Activated T-helper 17 cell treated with anti-CD3 and anti-CD28 coated beads, Interleukin-2, amount 50 U/mL, for 72 hours (primary cell): ENCODE data around the gene TJP1. TPM values are rescaled to one million over a fixed set of nuclear protein-coding genes. Genes with fewer than 3 reads are reported as not detected.
"Not testable (repeated sequence)": the region's sequence is repeated elsewhere in the genome, so short reads cannot be mapped to it uniquely, and the experiment has no call there.

ENCODE experiments used
- ATAC-seq: fragments of 150-1000 bp; cut with Tn5 transposase; replicated peaks from 2 replicates; pipeline ENCODE4 v1.10.0; 2021; ENCODE audit warnings: mild to moderate bottlenecking, moderate library complexity
- H3K27ac Mint-ChIP-seq: one replicate; pipeline ENCODE4 v1.8.0; 2022; ENCODE audit warnings: mixed read lengths
- H3K27me3 Mint-ChIP-seq: one replicate; pipeline ENCODE4 v1.8.0; 2022; ENCODE audit warnings: mixed read lengths
- H3K36me3 Mint-ChIP-seq: one replicate; pipeline ENCODE4 v1.8.0; 2022; ENCODE audit warnings: low read depth, mild to moderate bottlenecking, mixed read lengths
- H3K4me1 Mint-ChIP-seq: one replicate; pipeline ENCODE4 v1.8.0; 2022; ENCODE audit warnings: mixed read lengths
- H3K4me3 Mint-ChIP-seq: one replicate; pipeline ENCODE4 v1.8.0; 2022; ENCODE audit warnings: mild to moderate bottlenecking, mixed read lengths
- H3K9me3 Mint-ChIP-seq: one replicate; pipeline ENCODE4 v1.8.0; 2022; ENCODE audit warnings: mixed read lengths
- total RNA-seq, 2 donors: library from RNA; stranded (reverse); gene quantifications; one replicate each; pipeline ENCODE4 v1.2.3, GENCODE V29; 2022

Gene TJP1
- total RNA-seq, 2 donors from 2014 or later: not detected

DNA sequence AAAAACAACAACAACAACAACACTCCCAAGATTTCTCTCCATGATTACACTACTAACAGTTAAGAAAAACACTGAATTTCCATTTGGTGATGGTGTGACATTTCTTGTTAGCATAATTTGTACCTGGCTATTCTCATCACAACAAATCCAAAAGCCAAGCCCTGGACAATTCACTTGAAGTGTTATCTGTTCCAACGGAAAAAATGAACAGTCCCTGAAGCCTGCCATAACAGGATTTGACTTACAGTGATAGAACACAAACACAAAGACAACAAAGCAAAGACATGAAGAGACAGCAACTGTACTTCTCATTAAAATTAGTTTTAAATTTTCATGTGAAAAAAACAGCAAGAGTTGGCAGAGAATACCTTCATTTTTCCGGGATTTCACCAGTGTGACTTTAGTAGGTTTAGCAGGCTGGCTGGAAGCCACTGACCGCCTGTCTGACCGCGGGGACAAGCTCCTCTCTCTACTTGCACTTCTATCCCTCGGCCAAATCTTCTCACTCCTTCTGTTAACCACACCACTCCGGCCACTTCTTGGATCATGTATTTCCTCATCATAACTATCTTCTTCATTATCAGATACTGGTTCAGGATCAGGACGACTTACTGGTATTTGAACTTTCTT, 56.3 kb downstream of the TJP1 start:
- Mint-ChIP-seq H3K27ac (no peak overlapping the region), H3K36me3 (no peaks in the 10 kb centered on the region), H3K4me1 (no peaks in the 10 kb centered on the region), H3K27me3 (peaks cover 26% of the 10 kb centered on the region), H3K9me3 (no peaks in the 10 kb centered on the region), H3K4me3 (no peak overlapping the region)
- ATAC-seq: no peak

DNA sequence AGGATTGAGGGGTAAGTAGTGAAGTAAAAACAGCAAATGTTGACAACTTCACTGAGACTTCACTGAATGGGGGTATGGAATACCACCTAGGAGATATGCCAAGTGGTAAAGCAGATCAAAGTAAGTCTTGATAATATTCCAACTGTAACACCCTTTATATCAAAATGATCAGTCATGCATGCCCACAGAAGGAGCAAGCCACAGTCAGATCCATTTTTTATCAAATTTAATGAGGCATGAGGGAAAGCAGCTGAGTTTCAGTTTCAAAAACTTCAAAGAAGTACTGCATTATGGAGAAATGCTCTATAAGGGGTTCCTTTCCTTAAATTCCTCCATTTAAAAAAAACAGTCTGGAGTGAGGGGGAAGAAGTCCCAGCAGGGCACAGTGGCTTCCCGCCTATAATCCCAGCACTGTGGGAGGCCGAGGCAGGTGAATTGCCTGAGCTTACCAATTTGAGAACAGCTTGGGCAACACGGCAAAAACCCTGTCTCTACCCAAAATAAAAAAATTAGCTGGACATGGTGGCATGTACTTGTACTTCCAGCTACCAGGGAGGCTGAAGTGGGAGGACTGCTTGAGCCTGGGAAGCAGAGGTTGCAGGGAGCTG, 56.9 kb downstream of the TJP1 start:
- Mint-ChIP-seq H3K4me3 (no peak overlapping the region), H3K27me3 (peaks cover 26% of the 10 kb centered on the region), H3K4me1 (no peaks in the 10 kb centered on the region), H3K9me3 (no peaks in the 10 kb centered on the region), H3K36me3 (no peaks in the 10 kb centered on the region), H3K27ac (no peak overlapping the region)
- ATAC-seq: no peak

- no peak overlapping the region for H3K27ac Mint-ChIP-seq
These were observed 62.7 kb downstream of the TJP1 start for GRCh38 chr15:29759596-29759995.

DNA sequence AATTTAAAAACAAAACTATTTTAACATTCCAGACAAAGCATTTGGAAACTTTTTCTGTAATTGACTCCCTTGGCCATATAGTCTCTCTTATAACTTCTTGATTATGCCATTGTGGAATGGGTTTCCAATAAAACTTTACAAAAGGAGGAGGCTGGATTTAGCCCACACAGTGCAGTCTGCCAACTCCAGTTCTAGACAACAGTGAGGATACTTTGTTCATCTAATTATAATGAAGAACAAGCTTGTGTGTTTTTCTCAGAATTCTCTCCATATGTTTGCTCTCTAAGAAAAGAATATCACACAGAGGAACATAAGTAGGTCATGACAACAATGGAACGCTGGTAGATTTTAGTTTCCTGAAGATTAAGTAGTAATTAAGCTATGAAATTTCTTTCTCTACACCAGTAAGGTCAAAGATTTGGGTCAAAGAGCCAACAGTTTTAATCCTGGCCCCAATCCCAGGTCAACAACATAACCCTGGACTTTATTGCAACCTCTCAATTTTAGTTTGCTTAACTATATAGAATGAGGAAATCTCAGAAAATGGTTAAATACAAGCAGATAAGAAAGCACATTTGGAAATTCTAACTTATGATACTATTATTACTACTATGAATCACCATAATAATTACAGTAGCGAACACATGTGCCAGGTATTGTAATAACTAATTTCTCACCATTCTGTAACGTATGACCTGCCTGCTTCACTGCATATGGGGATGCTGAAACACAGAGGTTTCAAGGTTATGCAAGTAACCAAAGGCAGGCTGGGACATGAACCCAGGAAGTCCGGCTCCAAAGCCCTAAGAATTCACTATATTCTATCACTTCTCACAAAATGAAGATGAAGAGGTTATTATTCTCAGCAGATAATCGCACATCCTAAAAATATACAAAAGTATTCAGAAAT, 65.7 kb downstream of the TJP1 start:
- Mint-ChIP-seq H3K36me3 (no peaks in the 10 kb centered on the region), H3K27ac (no peak overlapping the region), H3K9me3 (no peaks in the 10 kb centered on the region), H3K4me1 (no peaks in the 10 kb centered on the region), H3K27me3 (peaks cover 20% of the 10 kb centered on the region), H3K4me3 (no peak overlapping the region)
- no peak for ATAC-seq

More at GRCh38 chr15:29759596-29759995, 62.7 kb downstream of the TJP1 start:
- peaks cover 14% of the 10 kb centered on the region for H3K27me3 Mint-ChIP-seq
- H3K36me3 Mint-ChIP-seq: no peaks in the 10 kb centered on the region
- H3K4me1 Mint-ChIP-seq: no peaks in the 10 kb centered on the region
- no peaks in the 10 kb centered on the region for H3K9me3 Mint-ChIP-seq
- no peak overlapping the region for H3K4me3 Mint-ChIP-seq
- no peak for ATAC-seq

DNA sequence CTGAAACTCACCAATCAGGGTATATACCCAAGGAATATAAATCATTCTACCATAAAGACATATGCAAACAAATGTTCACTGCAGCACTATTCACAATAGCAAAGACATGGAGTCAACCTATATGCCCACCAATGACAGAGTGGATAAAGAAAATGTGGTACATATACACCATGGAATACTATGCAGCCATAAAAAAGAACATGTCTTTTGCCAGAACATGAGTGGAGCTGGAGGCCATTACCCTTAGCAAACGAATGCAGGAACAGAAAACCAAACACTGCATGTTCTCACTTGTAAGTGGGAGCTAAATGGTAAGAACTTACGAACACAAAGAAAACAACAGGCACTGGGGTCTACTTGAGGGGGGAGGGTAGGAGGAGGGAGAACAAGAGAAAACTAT, 68.3 kb downstream of the TJP1 start:
- not testable (repeated sequence) for H3K36me3 Mint-ChIP-seq, H3K27ac Mint-ChIP-seq, H3K9me3 Mint-ChIP-seq, ATAC-seq, H3K4me1 Mint-ChIP-seq, H3K4me3 Mint-ChIP-seq
- peaks cover 21% of the 10 kb centered on the region for H3K27me3 Mint-ChIP-seq

DNA sequence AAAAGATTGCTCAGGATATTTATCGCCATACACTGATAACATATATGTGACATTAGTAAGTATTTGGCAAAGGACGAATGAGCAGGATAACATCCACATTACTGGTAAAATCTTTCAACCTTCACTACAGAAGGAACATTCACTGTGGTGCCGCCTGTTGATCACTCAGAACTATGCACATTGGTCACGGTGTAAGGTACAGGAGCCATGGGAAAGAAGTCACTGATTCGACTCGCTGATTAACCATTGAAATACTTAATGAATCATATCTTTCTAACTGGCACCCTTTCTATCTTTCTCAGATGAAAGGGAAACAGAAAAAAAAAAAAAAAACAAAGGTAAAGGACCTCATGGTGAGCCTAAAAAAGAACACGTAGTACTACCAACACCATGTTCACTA, 68.8 kb downstream of the TJP1 start:
- peaks cover 19% of the 10 kb centered on the region for H3K27me3 Mint-ChIP-seq
- ATAC-seq: no peak
- H3K4me1 Mint-ChIP-seq: no peaks in the 10 kb centered on the region
- H3K27ac Mint-ChIP-seq: no peak overlapping the region
- no peaks in the 10 kb centered on the region for H3K36me3 Mint-ChIP-seq
- no peaks in the 10 kb centered on the region for H3K9me3 Mint-ChIP-seq
- H3K4me3 Mint-ChIP-seq: no peak overlapping the region

GRCh38 chr15:29750754-29751153, 71.5 kb downstream of the TJP1 start:
- peaks cover 15% of the 10 kb centered on the region for H3K27me3 Mint-ChIP-seq
- no peaks in the 10 kb centered on the region for H3K9me3 Mint-ChIP-seq
- no peak for ATAC-seq
- no peaks in the 10 kb centered on the region for H3K36me3 Mint-ChIP-seq
- no peak overlapping the region for H3K27ac Mint-ChIP-seq
- H3K4me3 Mint-ChIP-seq: no peak overlapping the region
- H3K4me1 Mint-ChIP-seq: no peaks in the 10 kb centered on the region

GRCh38 chr15:29749365-29750086, 72.7 kb downstream of the TJP1 start:
- H3K36me3 Mint-ChIP-seq: no peaks in the 10 kb centered on the region
- H3K9me3 Mint-ChIP-seq: no peaks in the 10 kb centered on the region
- H3K27me3 Mint-ChIP-seq: peaks cover 15% of the 10 kb centered on the region
- no peak overlapping the region for H3K27ac Mint-ChIP-seq
- H3K4me1 Mint-ChIP-seq: no peaks in the 10 kb centered on the region
- H3K4me3 Mint-ChIP-seq: no peak overlapping the region
- ATAC-seq: no peak

DNA sequence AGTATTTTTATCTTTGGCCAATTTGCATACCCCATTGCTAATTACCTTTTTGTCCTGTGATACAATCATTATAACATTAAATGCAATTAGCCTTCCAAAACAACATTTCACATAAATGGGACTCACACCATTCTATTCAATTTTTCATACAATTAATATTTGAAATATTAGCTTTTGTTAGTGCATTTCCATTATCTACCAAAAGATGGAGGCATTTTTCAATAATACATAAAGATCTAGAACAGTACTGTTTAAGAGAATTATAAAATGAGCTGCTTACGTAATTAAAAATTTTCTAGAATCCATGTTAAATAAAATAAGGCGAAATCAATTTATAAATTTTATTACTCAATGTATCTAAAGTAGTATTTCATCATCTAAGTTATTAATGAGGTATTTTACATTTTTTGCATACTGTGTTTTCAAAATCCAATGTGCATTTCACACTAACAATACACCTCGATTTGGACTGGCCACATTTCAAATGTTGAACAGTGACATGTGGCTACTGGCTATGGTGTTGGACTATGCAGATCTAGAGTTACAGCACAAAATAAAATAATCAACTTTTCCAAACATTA, 74.3 kb downstream of the TJP1 start:
- no peak overlapping the region for H3K4me3 Mint-ChIP-seq
- no peaks in the 10 kb centered on the region for H3K36me3 Mint-ChIP-seq
- no peak for ATAC-seq
- H3K27ac Mint-ChIP-seq: no peak overlapping the region
- H3K27me3 Mint-ChIP-seq: peaks cover 12% of the 10 kb centered on the region
- no peaks in the 10 kb centered on the region for H3K9me3 Mint-ChIP-seq
- H3K4me1 Mint-ChIP-seq: no peaks in the 10 kb centered on the region

- Mint-ChIP-seq H3K4me3 (no peak overlapping the region), H3K27ac (no peak overlapping the region), H3K4me1 (no peaks in the 10 kb centered on the region), H3K36me3 (no peaks in the 10 kb centered on the region), H3K9me3 (no peaks in the 10 kb centered on the region), H3K27me3 (peaks cover 3% of the 10 kb centered on the region)
- ATAC-seq: no peak
These were observed 78.8 kb downstream of the TJP1 start for GRCh38 chr15:29743475-29743874.

- Mint-ChIP-seq H3K27me3 (peaks cover 6% of the 10 kb centered on the region), H3K27ac (no peak overlapping the region), H3K4me1 (peaks cover 5% of the 10 kb centered on the region), H3K9me3 (no peaks in the 10 kb centered on the region), H3K36me3 (no peaks in the 10 kb centered on the region), H3K4me3 (no peak overlapping the region)
- ATAC-seq: no peak
These were observed 81.5 kb downstream of the TJP1 start for GRCh38 chr15:29740692-29741311.

DNA sequence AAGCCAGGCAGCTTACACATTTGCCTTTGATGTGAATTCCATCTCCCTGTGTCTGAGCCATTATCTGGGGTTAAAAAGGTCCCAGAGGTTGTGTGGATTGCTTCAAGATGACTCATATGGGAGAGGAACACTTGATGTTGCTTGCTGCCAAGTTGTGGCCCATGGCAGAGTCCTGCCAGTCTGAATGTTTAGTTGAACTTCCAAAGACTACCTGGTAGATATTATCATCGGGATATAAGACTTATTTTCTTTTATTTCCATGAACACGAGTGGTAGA, 85.6 kb downstream of the TJP1 start:
- no peaks in the 10 kb centered on the region for H3K9me3 Mint-ChIP-seq

GRCh38 chr15:29736012-29736743, 86.1 kb downstream of the TJP1 start:
- H3K4me3 Mint-ChIP-seq: no peak overlapping the region
- peaks cover 8% of the 10 kb centered on the region for H3K4me1 Mint-ChIP-seq
- no peak overlapping the region for H3K27ac Mint-ChIP-seq
- peak; percentile 63 for ATAC-seq
- H3K9me3 Mint-ChIP-seq: no peaks in the 10 kb centered on the region
- no peaks in the 10 kb centered on the region for H3K36me3 Mint-ChIP-seq
- H3K27me3 Mint-ChIP-seq: peaks cover 10% of the 10 kb centered on the region

More for the DNA sequence above, 85.6 kb downstream of the TJP1 start:
- H3K4me1 Mint-ChIP-seq: peaks cover 8% of the 10 kb centered on the region
- no peak overlapping the region for H3K4me3 Mint-ChIP-seq
- no peak for ATAC-seq
- H3K27me3 Mint-ChIP-seq: peaks cover 10% of the 10 kb centered on the region
- H3K27ac Mint-ChIP-seq: no peak overlapping the region
- no peaks in the 10 kb centered on the region for H3K36me3 Mint-ChIP-seq
